HepG2 (cell line): ENCODE data around the gene BORCS5. TPM values are rescaled to one million over a fixed set of nuclear protein-coding genes. Genes with fewer than 3 reads are reported as not detected.
A peak's percentile ranks its signal among the peaks of the same experiment; 100 is the strongest.
"Not testable (repeated sequence)": the region's sequence is repeated elsewhere in the genome, so short reads cannot be mapped to it uniquely, and the experiment has no call there.

Experiments used
- ATAC-seq: fragments of 200-7000 bp; cut with Tn5 transposase; 3 replicates; pipeline ENCODE4 v1.9.1; 2020; ENCODE audit warnings: mild to moderate bottlenecking, moderate library complexity
- BruUV-seq: library from RNA; stranded (reverse); fragments of 400-500 nt; replicated peaks from 2 replicates; lab custom pipeline; 2021; lab: Mats Ljungman, UMichigan
- CTCF ChIA-PET: fragments of 300-600 bp; formaldehyde crosslinking; extraction: SDS; loops from one replicate; lab custom pipeline; 2021; ENCODE audit warnings: low total read pairs, inconsistent platforms, low intra/inter-chr PET ratio; lab: Yijun Ruan, JAX
- POLR2A ChIA-PET: fragments of 350-600 bp; sonication (Branson Sonifier 250); formaldehyde crosslinking; loops from one replicate; lab custom pipeline; 2020; ENCODE audit warnings: antibody characterized with exemption, inconsistent platforms; lab: Yijun Ruan, JAX
- DNase-seq: peaks from one replicate; pipeline ENCODE4 v3.0.0-alpha.2; 2015; ENCODE audit warnings: low spot score
- FAIRE-seq: peaks from 3 replicates; lab custom pipeline; 2011; peaks lifted over from hg19 to GRCh38; lab: Jason Lieb, UNC
- H2AFZ ChIP-seq: one replicate; pipeline ENCODE4 v1.6.1; 2011; ENCODE audit warnings: low read length, inconsistent platforms
- H3K27ac ChIP-seq: fragments of 300-600 bp; 3 replicates; pipeline ENCODE4 v1.8.0; 2011; ENCODE audit warnings: mixed run types, mild to moderate bottlenecking, mixed read lengths, low read length, inconsistent platforms; ENCODE audit not compliant: insufficient read depth; ENCODE audit errors: extremely low read length
- H3K27me3 ChIP-seq, 2 experiments: fragments of 200-600 bp in 1 of 2; 2 replicates in 1 of 2; 3 replicates in 1 of 2; pipeline versions ENCODE4 v1.6.0 to v1.8.0; 2011; ENCODE audit warnings: low read length in 2 of 2, mild to moderate bottlenecking in 2 of 2, moderate library complexity in 2 of 2, inconsistent platforms in 1 of 2; ENCODE audit not compliant: insufficient read depth in 2 of 2, control insufficient read depth in 1 of 2
- H3K36me3 ChIP-seq, 2 experiments: fragments of 200-600 bp in 1 of 2; replicated peaks in 1 of 2; 2 replicates in 1 of 2; 3 replicates in 1 of 2; pipeline versions ENCODE4 v1.5.1 to v1.8.0; 2011; ENCODE audit warnings: low read length in 2 of 2, inconsistent platforms in 1 of 2; ENCODE audit not compliant: insufficient read depth in 2 of 2, control insufficient read depth in 1 of 2
- H3K4me1 ChIP-seq: 2 replicates; pipeline ENCODE4 v1.5.1; 2012; ENCODE audit warnings: low read length, inconsistent platforms; ENCODE audit not compliant: insufficient read depth
- H3K4me2 ChIP-seq: 2 replicates; pipeline ENCODE4 v1.6.0; 2011; ENCODE audit warnings: low read depth, low read length, inconsistent platforms
- H3K4me3 ChIP-seq, 3 experiments: fragments of 200-600 bp in 1 of 3; sonication (generic), shearing (Covaris generic) in 1 of 3; replicated peaks in 1 of 3; 2 replicates each; pipeline ENCODE4 v1.5.1; 2011 to 2016; ENCODE audit warnings: low read length in 3 of 3, inconsistent platforms in 2 of 3, low read depth in 2 of 3, mild to moderate bottlenecking in 2 of 3, control low read depth in 1 of 3, mixed read lengths in 1 of 3; ENCODE audit not compliant: insufficient read depth in 1 of 3
- H3K79me2 ChIP-seq: one replicate; pipeline ENCODE4 v1.6.1; 2011; ENCODE audit warnings: low read length, inconsistent platforms; ENCODE audit not compliant: insufficient read depth
- H3K9ac ChIP-seq: 2 replicates; pipeline ENCODE4 v1.6.0; 2011; ENCODE audit warnings: mild to moderate bottlenecking, low read depth, low read length, inconsistent platforms; ENCODE audit not compliant: insufficient read depth
- H3K9me3 ChIP-seq: 2 replicates; pipeline ENCODE4 v1.5.1; 2012; ENCODE audit warnings: mild to moderate bottlenecking, low read length
- H4K20me1 ChIP-seq: 2 replicates; pipeline ENCODE4 v1.6.0; 2011; ENCODE audit warnings: inconsistent platforms, mild to moderate bottlenecking, low read length, moderate library complexity; ENCODE audit not compliant: insufficient read depth
- GFI1 ChIP-seq: sonication (generic); formaldehyde crosslinking; IDR thresholded peaks from 2 replicates; pipeline ENCODE4 v1.5.0; 2020; ENCODE audit warnings: missing genetic modification reagents, mild to moderate bottlenecking, borderline replicate concordance
- HDAC1 ChIP-seq: sonication (generic); formaldehyde crosslinking; IDR thresholded peaks from 2 replicates; pipeline ENCODE4 v1.5.1; 2020; ENCODE audit warnings: mild to moderate bottlenecking, missing genetic modification reagents
- YEATS4 ChIP-seq: sonication (generic); formaldehyde crosslinking; IDR thresholded peaks from 2 replicates; pipeline ENCODE4 v1.4.0; 2020; ENCODE audit warnings: missing genetic modification reagents, borderline replicate concordance
- ZNF121 ChIP-seq: sonication (generic); formaldehyde crosslinking; IDR thresholded peaks from 2 replicates; pipeline ENCODE4 v1.5.0; 2020; ENCODE audit warnings: mild to moderate bottlenecking, missing genetic modification reagents
- ZNF281 ChIP-seq: sonication (generic); formaldehyde crosslinking; IDR thresholded peaks from 2 replicates; pipeline ENCODE4 v1.4.0; 2020; ENCODE audit warnings: missing genetic modification reagents, borderline replicate concordance
- WGBS: methylation state at CpG from one replicate; pipeline ENCODE4 v1.1.6; 2017; ENCODE audit warnings: low lambda C conversion rate; 5-methylcytosine and 5-hydroxymethylcytosine counted together
- in situ Hi-C: cut with HindIII; loops from 2 replicates; pipeline ENCODE4 v1.10.0; 2017; ENCODE audit warnings: low pct_unique_long_range_greater_than_20kb; ENCODE audit not compliant: extremely low pct_ligation_motif_present
- intact Hi-C: fragments of 100-400 bp; cut with micrococcal nuclease; formaldehyde crosslinking; loops from one replicate; pipeline ENCODE4 v1.10.0; 2022; ENCODE audit not compliant: unreplicated experiment
- polyA plus RNA-seq, 8 experiments: library from polyadenylated mRNA; depleted of rRNA in 3 of 8; stranded (reverse) in 7 of 8; unstranded in 1 of 8; fragments of >200 nt; fragmentation: Illumina TruSeq in 4 of 8; extraction: Trizol in 4 of 8; gene quantifications; 2 replicates each; pipeline versions ENCODE4 v1.2.1 to v1.2.3, GENCODE V29; 2011 to 2016; ENCODE audit warnings: low read depth in 4 of 8, missing spikeins in 1 of 8, mixed read lengths in 1 of 8; ENCODE audit not compliant: insufficient read depth in 1 of 8
- total RNA-seq, 5 experiments: library from RNA; depleted of rRNA; stranded (reverse); fragments of >200 nt; fragmentation: Illumina TruSeq; extraction: Trizol; gene quantifications; 2 replicates each; pipeline ENCODE4 v1.2.3, GENCODE V29; 2016; ENCODE audit warnings: low read depth in 1 of 5

BORCS5 gene
- total and polyA plus RNA-seq, 2 of the 13 experiments (the other 11 are each of a cell fraction or from before 2014, with no cell fraction given): 3.9 to 4.7 TPM

DNA sequence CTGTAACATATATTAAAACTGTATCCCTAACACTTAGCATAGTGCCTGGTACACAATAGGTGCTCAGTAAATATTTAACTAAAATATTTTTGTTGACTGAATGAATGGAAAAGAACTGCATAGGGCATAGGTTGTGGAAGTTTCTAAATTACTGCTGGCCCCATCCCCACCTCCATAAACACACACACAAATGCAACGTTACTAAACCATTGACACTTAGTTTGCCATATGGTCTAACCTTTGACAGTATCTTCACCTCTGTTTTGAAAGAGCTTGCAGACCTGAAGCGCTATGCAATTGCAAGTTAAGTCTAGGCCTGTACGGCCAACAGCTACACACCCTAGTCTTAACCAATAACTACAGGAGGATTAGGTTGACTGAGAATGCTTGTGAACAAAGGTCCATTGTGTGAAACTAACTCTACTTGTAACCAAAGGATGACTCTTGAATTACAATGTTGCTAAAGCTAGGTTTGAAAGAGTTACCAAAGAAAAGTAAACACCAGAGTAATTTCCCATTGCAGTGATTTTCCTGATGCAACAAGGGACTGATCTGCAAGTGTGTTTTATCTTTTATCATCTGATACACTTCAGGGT lies 5.9 kb upstream of the BORCS5 start (continued):
- TF ChIP-seq ZNF281 (CRISPR knock-in tag): peak; percentile 35; the same call in 1 of the 2 replicates
- TF ChIP-seq, all 625 proteins: peak for 90

GRCh38 chr12:12351468-12352185 lies 5.3 kb upstream of the BORCS5 start:
- WGBS: 61% methylated on average over 19 of the region's 19 CpGs
- Histone ChIP-seq H3K27ac (peak overlapping the region; percentile 52), H3K4me1 (peaks cover 62% of the 10 kb centered on the region), H3K4me3 (peak overlapping the region in 1 of 3 experiments; percentile 83; a peak in 2 of 6 replicates), H3K4me2 (peak overlapping the region; percentile 93)
- FAIRE-seq, H3K9ac ChIP-seq, H2AFZ ChIP-seq, H3K9me3 ChIP-seq, BruUV-seq, ATAC-seq, H4K20me1 ChIP-seq, H3K36me3 ChIP-seq, H3K27me3 ChIP-seq, DNase-seq, intact Hi-C loops, in situ Hi-C loops, H3K79me2 ChIP-seq: not testable (repeated sequence)
- CTCF ChIA-PET: interaction anchor here (0.6 kb wide), 1 partner anchor 374 kb away, joined by 4 read pairs; no protein-coding TSS in a partner anchor
- POLR2A ChIA-PET: interaction anchor here (0.7 to 2.5 kb wide), 8 partner anchors 16 to 374 kb away, joined by 3 to 8 read pairs (median 4); partner anchors contain the start of genes CDKN1B and CREBL2
- TF ChIP-seq GFI1 (CRISPR knock-in tag) (peak; percentile 7; the same call in 1 of the 2 replicates), ZNF121 (CRISPR knock-in tag) (peak; percentile 94), HDAC1 (CRISPR knock-in tag) (0 out of 2 replicates have a peak, but pooled peaks have one; percentile 5), YEATS4 (CRISPR knock-in tag) (peak; percentile 9; the same call in 1 of the 2 replicates)
